GM12875 (cell line): ENCODE measurements around the gene C2orf80.
"Not testable (repeated sequence)": the region's sequence is repeated elsewhere in the genome, so short reads cannot be mapped to it uniquely, and the experiment has no call there.

Source experiments
- H3K4me3 ChIP-seq: one replicate; pipeline ENCODE4 v1.5.1; 2011; ENCODE audit warnings: low read depth, low read length, control low read depth
- TF ChIP-seq, protein P1 (sequence below): IDR thresholded peaks from 2 replicates; pipeline ENCODE4 v1.5.1; 2011; ENCODE audit warnings: low read depth, mild to moderate bottlenecking, control low read depth, inconsistent platforms, low read length, moderate library complexity, borderline replicate concordance; ENCODE audit not compliant: insufficient read depth

Gene C2orf80

GRCh38 chr2:208134928-208135586, 54.8 kb downstream of the C2orf80 start:
- H3K4me3 ChIP-seq, result no peak overlapping the region
- TF ChIP-seq, protein P1, sequence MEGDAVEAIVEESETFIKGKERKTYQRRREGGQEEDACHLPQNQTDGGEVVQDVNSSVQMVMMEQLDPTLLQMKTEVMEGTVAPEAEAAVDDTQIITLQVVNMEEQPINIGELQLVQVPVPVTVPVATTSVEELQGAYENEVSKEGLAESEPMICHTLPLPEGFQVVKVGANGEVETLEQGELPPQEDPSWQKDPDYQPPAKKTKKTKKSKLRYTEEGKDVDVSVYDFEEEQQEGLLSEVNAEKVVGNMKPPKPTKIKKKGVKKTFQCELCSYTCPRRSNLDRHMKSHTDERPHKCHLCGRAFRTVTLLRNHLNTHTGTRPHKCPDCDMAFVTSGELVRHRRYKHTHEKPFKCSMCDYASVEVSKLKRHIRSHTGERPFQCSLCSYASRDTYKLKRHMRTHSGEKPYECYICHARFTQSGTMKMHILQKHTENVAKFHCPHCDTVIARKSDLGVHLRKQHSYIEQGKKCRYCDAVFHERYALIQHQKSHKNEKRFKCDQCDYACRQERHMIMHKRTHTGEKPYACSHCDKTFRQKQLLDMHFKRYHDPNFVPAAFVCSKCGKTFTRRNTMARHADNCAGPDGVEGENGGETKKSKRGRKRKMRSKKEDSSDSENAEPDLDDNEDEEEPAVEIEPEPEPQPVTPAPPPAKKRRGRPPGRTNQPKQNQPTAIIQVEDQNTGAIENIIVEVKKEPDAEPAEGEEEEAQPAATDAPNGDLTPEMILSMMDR, result no peak

DNA sequence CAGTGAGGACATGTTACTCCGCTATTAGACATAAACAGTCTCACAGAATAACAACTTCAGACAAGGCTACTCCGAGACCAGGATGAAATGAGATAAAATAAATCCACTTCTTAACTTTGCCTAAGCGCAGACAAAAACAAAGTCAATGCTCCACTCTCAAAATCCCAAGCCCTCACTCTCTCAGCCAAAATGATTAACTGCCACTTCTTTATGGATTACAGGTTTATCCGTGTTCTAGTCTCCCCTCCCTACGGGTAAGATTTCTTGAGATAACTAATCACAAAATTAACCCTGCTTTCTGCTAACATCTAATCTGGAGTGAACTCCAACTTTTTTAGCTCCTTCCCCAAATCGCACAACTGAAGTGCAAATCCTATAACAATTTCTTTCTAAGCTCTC, 59.1 kb downstream of the C2orf80 start:
- no peak overlapping the region for H3K4me3 ChIP-seq
- TF ChIP-seq, protein P1, result no peak

- H3K4me3 ChIP-seq, result no peak within 1 kb of the TSS
- TF ChIP-seq, protein P1, result no peak
Observed at GRCh38 chr2:208129744-208130711, 59.8 kb downstream of the C2orf80 start, which contains the start of gene CRYGC. TSS of gene CRYGC (minus strand) at chr2:208129828. CDS start at chr2:208129792, 36 bp downstream.

DNA sequence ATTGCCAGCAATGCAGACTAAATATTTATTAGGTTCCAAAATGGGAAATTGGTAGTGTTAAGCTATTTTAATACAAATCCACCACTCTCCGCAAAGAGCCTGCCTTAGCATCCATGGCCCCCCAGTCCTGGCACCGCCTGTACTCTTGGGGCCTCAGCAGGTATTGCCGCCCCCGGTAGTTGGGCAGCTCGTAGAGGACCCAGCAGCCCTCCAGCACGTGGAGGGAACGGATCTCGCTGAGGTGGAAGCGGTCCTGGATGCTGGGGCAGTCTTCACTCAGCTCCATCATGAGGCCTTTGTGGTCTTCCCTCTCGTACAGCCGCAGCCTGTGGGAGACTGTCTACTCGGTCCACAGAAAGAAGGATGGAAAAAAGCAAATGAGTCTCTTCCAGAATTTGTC, 61.7 kb downstream of the C2orf80 start:
- TF ChIP-seq, protein P1, result no peak
- no peak overlapping the region for H3K4me3 ChIP-seq

DNA sequence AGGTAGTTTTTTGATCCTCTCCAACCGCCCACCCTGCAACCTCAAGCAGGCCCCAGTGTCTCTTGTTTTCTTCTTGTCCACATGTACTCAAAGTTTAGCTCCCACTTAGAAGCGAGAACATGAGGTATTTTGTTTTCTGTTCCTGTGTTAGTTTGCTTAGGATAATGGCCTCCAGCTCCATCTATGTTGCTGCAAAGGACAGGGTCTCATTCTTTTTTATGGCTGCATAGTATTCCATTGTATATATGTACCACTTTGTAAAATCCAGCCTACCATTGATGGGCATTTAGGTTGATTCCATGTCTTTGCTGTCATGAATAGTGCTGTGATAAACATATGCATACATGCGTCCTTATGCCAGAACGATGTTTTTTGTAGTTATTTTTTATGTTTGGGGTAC, 62.7 kb downstream of the C2orf80 start:
- H3K4me3 ChIP-seq, result no peak overlapping the region
- TF ChIP-seq, protein P1, result no peak

- TF ChIP-seq, protein P1, result no peak
- no peak overlapping the region for H3K4me3 ChIP-seq
Observed at GRCh38 chr2:208125251-208125650, 64.6 kb downstream of the C2orf80 start.

DNA sequence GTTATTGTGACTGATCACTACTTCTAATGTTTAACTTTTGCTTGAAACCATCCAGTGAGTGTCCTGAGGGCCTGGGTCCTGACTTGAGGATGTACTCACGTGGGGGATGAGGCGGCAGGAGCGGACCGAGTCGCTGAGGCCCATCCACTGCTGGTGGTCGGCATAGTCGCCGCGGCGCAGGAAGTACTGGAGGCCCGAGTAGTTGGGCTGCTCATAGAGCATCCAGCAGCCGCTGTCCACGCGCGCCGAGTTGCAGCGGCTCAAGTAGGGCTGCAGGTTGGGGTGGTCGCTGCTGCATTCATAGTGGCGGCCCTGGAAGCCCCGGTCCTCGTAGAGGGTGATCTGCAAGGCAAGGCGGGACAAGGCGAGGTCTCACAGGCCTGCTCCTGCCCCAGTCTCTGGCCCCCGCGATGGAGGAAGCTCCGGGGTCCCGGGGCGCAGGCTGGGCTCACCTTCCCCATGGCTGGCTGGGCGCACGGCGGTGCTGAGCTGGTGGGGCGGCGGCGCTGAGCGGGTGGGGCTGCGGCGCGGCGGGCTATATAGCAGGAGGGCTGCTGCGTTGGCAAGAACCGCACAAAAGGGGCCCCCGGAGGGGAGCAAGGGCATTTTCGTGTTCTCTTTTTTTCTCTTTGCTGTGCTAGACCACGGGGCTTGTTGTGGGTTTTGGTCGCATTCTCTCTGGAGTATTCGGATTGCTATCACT, 65.7 kb downstream of the C2orf80 start, which contains the start of gene CRYGD:
TSS of gene CRYGD (minus strand) at position 512 of the 703 bp plus-strand sequence. CDS start at position 461, 51 bp downstream.
- H3K4me3 ChIP-seq, result not testable (repeated sequence)
